SK-N-SH (cell line): ENCODE results near the gene LMO2.

Experiments used
- CTCF ChIP-seq: fragments of 200-600 bp; sonication (generic); IDR thresholded peaks from 2 replicates; pipeline ENCODE4 v1.6.1; 2017; ENCODE audit warnings: antibody characterized with exemption, mild to moderate bottlenecking, moderate library complexity
- ELF1 ChIP-seq: IDR thresholded peaks from 2 replicates; pipeline ENCODE4 v1.4.0; 2012
- EZH2phosphoT487 ChIP-seq: fragments of 200-600 bp; sonication (generic); IDR thresholded peaks from 2 replicates; pipeline ENCODE4 v1.6.1; 2017; ENCODE audit warnings: low read depth, mixed run types, mild to moderate bottlenecking, antibody characterized with exemption, moderate library complexity, borderline replicate concordance
- FOXJ3 ChIP-seq: sonication (generic); formaldehyde crosslinking; IDR thresholded peaks from 2 replicates; pipeline ENCODE4 v1.5.1; 2020; ENCODE audit warnings: mild to moderate bottlenecking, missing genetic modification reagents
- REST ChIP-seq: IDR thresholded peaks from 2 replicates; pipeline ENCODE4 v1.6.1; 2012; ENCODE audit warnings: mild to moderate bottlenecking, low read depth, low read length, moderate library complexity
- TEAD4 ChIP-seq: IDR thresholded peaks from 2 replicates; pipeline ENCODE4 v1.4.0; 2012; ENCODE audit warnings: mild to moderate bottlenecking, borderline replicate concordance; ENCODE audit not compliant: insufficient read depth
- TF ChIP-seq, protein P1 (sequence below): IDR thresholded peaks from 2 replicates; pipeline ENCODE4 v1.4.0; 2012; ENCODE audit warnings: low read depth, borderline replicate concordance

- TF ChIP-seq FOXJ3 (CRISPR knock-in tag) = no peak
- TF ChIP-seq CTCF = no peak
- TF ChIP-seq EZH2phosphoT487 = no peak
- no peak for TF ChIP-seq REST
- no peak for TF ChIP-seq TEAD4
- TF ChIP-seq ELF1 = no peak
- TF ChIP-seq, protein P1, sequence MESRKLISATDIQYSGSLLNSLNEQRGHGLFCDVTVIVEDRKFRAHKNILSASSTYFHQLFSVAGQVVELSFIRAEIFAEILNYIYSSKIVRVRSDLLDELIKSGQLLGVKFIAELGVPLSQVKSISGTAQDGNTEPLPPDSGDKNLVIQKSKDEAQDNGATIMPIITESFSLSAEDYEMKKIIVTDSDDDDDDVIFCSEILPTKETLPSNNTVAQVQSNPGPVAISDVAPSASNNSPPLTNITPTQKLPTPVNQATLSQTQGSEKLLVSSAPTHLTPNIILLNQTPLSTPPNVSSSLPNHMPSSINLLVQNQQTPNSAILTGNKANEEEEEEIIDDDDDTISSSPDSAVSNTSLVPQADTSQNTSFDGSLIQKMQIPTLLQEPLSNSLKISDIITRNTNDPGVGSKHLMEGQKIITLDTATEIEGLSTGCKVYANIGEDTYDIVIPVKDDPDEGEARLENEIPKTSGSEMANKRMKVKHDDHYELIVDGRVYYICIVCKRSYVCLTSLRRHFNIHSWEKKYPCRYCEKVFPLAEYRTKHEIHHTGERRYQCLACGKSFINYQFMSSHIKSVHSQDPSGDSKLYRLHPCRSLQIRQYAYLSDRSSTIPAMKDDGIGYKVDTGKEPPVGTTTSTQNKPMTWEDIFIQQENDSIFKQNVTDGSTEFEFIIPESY = no peak
Observed at GRCh38 chr11:33897761-33898375, 6.0 kb upstream of the LMO2 start.
